ENCODE results near the gene C5orf63. TPM values are rescaled to one million over a fixed set of nuclear protein-coding genes. Genes with fewer than 3 reads are reported as not detected.

Gene C5orf63
- total RNA-seq, 4 donors from 2014 or later, result 1.7 to 12.1 (median 9.4) TPM

DNA sequence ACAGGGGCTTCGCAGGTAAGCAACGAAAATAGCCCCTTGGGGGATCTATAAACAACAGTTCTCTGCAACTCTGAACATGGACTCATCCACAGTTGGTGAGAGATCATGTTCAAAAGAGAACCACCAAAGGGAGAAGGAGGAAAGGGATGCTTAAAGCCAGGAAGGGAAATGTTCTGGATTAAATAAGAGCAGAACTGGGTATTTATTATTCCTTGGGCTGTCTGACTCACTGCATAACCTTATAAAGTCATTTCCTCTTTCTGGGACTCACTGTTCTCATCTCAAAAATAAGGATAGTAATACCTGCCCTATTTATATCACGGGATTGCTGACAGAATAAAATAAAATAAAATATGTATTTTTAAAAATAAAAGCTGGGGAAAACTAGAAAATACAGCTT lies 31.7 kb downstream of the C5orf63 start:
- TF ChIP-seq CTCF (IDR thresholded peaks at IDR 0.05) (no peak), POLR2A (IDR thresholded peaks at IDR 0.05) (no peak)
- H3K9me3 ChIP-seq, result no peaks in the 10 kb centered on the region
- peaks cover 0 to 6% (median 0%) of the 10 kb centered on the region in 4 donors for H3K4me1 ChIP-seq
- no peaks in the 10 kb centered on the region for H3K27me3 ChIP-seq
- peak overlapping the region in 1 of 4 donors; percentile 20 for H3K4me3 ChIP-seq
- no peaks in the 10 kb centered on the region for H3K36me3 ChIP-seq
- no peak for DNase-seq
- H3K27ac ChIP-seq, result peak overlapping the region in 3 of 4 donors; percentile 47 to 87 (median 75)

- Histone ChIP-seq H3K36me3 (no peaks in the 10 kb centered on the region), H3K9me3 (no peaks in the 10 kb centered on the region), H3K27ac (peak overlapping the region in 3 of 4 donors; percentile 58 to 87 (median 75)), H3K4me3 (peak overlapping the region in 2 of 4 donors; percentile 20 to 28), H3K27me3 (no peaks in the 10 kb centered on the region), H3K4me1 (peaks cover 0 to 6% (median 0%) of the 10 kb centered on the region in 4 donors)
- peak in 2 of 3 donors; percentile 51 to 69 for DNase-seq
- no peak for TF ChIP-seq CTCF (IDR thresholded peaks at IDR 0.05)
- no peak for TF ChIP-seq POLR2A (IDR thresholded peaks at IDR 0.05)
Observed at GRCh38 chr5:127040796-127041520, 32.3 kb downstream of the C5orf63 start.

DNA sequence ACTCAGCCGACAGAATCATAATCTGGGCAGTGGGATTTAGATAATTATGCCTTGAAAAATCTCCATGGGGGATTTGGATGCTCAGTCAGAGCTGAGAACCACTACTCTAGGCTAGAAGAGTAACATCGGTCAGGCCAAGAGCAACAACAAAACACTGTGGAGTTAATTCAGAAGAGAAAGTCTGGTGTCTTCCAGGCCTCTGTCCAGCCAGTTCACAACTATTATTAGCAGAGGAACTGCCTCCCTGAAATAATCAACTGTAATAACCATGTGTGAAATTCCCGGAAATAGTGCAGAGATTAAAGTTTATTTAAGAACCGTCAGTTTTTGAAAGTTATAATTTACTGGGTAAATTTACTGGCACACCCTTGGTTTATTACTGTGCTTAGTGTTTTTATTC lies 34.8 kb downstream of the C5orf63 start:
- TF ChIP-seq POLR2A (IDR thresholded peaks at IDR 0.05) (no peak), CTCF (IDR thresholded peaks at IDR 0.05) (no peak)
- no peak for DNase-seq
- Histone ChIP-seq H3K27me3 (no peaks in the 10 kb centered on the region), H3K36me3 (no peaks in the 10 kb centered on the region), H3K4me1 (peaks cover 0 to 6% (median 0%) of the 10 kb centered on the region in 4 donors), H3K27ac (peak overlapping the region in 1 of 4 donors; percentile 28), H3K4me3 (no peak overlapping the region), H3K9me3 (no peaks in the 10 kb centered on the region)

- TF ChIP-seq CTCF (IDR thresholded peaks at IDR 0.05) (no peak), POLR2A (IDR thresholded peaks at IDR 0.05) (no peak)
Observed at GRCh38 chr5:127031863-127032232, 41.5 kb downstream of the C5orf63 start.

DNA sequence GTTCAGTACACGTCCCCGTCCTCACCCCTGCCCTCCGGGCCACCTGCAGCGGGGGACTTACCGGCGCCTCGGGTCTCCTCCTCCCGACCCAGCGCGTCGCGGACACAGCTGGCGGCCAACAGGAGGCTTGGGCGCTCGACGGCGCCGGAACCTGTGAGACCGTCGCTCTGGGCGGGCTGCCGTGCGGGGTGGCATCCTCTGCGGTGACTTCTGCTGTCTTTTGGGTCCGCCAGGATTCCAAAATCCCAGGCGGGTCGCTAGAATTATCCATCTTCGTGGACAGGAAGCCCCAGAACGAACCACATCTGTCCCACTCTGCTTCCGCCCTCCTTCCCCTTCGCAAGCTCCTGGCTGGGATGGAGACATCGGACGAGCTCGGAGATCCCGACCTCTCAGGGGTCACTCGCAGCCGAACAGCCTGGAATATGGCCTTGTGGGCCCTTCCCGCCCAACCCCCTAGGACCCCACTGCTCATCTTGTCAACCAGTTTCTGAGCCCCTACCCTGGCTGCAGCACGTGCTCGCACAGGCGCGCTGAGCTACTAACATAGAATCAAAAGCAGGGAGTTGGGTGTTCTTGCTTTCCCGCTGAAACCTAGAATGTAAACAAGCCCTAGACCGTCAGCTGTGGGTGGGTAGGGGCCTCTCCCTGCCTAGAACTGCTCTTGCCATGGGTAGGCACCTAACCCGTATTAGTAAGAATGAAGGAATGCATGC lies 42.0 kb downstream of the C5orf63 start:
- peak overlapping the region; percentile 82 to 89 (median 86) for H3K27ac ChIP-seq
- H3K27me3 ChIP-seq, result no peaks in the 10 kb centered on the region
- DNase-seq, result peak in 1 of 3 donors; percentile 48
- H3K4me3 ChIP-seq, result peak overlapping the region; percentile 62 to 77 (median 66)
- H3K36me3 ChIP-seq, result no peaks in the 10 kb centered on the region
- H3K9me3 ChIP-seq, result no peaks in the 10 kb centered on the region
- peaks cover 0 to 22% (median 4%) of the 10 kb centered on the region in 4 donors for H3K4me1 ChIP-seq
- no peak for TF ChIP-seq CTCF (IDR thresholded peaks at IDR 0.05)
- no peak for TF ChIP-seq POLR2A (IDR thresholded peaks at IDR 0.05)

More at GRCh38 chr5:127031863-127032232, 41.5 kb downstream of the C5orf63 start:
- no peaks in the 10 kb centered on the region for H3K27me3 ChIP-seq
- H3K4me1 ChIP-seq, result peaks cover 0 to 22% (median 4%) of the 10 kb centered on the region in 4 donors
- no peaks in the 10 kb centered on the region for H3K9me3 ChIP-seq
- no peaks in the 10 kb centered on the region for H3K36me3 ChIP-seq
- no peak for DNase-seq
- H3K4me3 ChIP-seq, result no peak overlapping the region
- no peak overlapping the region for H3K27ac ChIP-seq

Data from Peyer's patch (tissue), 4 donors.